Left renal pelvis (tissue), 4 donors: ENCODE results near the gene MMAA. TPM values are rescaled to one million over a fixed set of nuclear protein-coding genes. Genes with fewer than 3 reads are reported as not detected.
"Not testable (repeated sequence)": the region's sequence is repeated elsewhere in the genome, so short reads cannot be mapped to it uniquely, and the experiment has no call there.

Experiments
- DNase-seq, 4 donors: peaks; one replicate each; pipeline ENCODE4 v3.0.0-alpha.2; 2013; ENCODE audit warnings: low read depth in 4 of 4, low spot score in 3 of 4
- polyA plus RNA-seq, 4 donors: library from polyadenylated mRNA; unstranded; fragments of 120-200 nt; gene quantifications; one replicate each; pipeline ENCODE4 v1.2.1, GENCODE V29; 2013; ENCODE audit not compliant: insufficient read length in 4 of 4

MMAA gene
- polyA plus RNA-seq = 10 to 100 TPM in 3 of 4 donors, 1 to 10 TPM in 1; 7.7 to 14.3 (median 13.3) TPM

GRCh38 chr4:145618932-145619638 lies at the start of gene MMAA:
Gene MMAA (plus strand): TSS chr4:145619385. CDS start chr4:145639140, 19,755 bp downstream.
- DNase-seq = peak; percentile 83 to 87 (median 85)

- DNase-seq = not testable (repeated sequence)
Measured at GRCh38 chr4:145574546-145574945, 44.6 kb upstream of the MMAA start.

GRCh38 chr4:145580906-145581305 lies 38.3 kb upstream of the MMAA start:
- no peak for DNase-seq

DNA sequence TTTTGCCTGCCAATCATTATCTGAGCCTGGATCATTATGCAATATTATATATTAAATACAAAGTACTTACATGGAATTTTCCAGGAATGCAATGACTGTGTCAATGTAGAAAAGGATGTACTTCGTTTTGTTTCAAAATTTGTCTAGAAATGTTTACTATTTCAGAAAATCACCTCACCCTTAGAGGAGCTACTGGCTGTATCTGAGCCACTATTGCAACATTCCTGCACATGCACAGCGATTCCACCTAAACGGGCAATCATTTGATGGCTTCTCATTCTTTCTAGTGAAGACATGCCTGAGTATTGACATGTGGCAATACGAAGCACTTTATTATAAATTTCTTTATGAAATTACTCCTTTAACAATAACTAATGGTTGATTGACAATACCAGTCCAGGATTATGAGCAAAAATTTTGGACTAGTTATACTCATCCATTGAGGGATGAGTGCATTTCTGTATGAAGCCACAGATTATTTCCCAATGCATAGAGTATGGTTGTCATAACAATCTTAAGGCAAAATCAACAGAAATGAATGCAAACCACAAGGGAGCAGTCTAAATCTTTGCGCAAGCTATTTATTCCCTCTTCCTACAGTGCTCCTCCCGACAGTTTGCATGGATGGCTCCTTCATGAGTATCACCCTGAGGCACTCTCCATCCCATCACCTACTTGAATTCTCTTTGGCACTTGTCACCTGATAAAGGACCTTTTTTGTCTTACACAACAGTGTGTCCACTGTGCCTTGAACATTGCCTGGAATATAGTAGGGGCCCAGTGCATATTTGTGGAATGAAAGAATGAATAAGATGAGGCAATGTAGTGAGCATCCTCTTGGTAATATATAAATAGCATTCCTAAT lies 35.8 kb upstream of the MMAA start:
- no peak for DNase-seq

DNA sequence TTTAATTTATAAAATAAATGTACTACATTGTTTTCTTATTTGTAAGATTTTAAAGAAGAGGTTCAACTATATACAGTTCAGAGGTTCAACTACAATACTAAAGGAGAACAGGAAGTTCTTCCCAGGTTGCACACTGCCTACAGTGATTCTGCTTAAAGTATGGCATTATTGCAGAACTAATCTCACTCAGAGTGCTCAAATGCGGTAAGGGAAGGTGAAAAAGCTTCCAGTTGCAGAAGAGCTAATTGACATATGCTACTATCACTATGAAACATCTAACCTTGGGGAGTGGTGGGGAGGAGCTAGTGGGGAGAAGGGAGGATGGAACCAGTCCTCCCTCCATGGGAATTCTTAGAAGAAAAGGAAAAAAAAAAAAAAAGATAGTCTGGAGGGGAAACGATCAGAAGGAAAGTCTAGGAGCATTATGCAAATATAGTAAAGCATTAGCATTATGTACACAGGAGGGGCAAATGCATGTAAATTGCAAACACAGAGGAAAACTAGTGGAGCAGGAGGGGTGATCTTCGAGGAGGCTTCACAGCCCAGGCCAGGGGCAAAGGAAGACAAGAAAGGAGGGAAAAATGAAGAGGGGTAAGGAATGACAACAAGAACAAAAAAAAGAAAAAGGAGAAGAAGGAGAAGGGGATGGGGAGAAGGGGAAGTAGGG lies 32.0 kb upstream of the MMAA start:
- no peak for DNase-seq

DNA sequence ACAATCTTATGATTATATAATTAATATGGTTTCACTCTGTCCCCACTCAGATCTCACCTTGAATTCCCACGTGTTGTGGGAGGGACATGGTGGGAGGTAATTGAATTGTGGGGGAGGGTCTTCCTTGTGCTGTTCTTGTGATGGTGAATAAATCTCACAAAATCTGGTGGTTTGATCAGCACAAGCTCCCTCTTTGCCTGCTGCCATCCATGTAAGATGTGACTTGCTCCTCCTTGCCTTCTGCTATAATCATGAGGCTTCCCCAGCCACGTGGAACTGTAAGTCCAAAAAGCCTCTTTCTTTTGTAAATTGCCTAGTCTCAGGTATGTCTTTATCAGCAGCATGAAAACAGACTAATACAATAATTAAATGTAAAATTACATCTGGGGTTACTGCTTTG lies 29.8 kb upstream of the MMAA start:
- DNase-seq = not testable (repeated sequence)

- DNase-seq = no peak
Measured at GRCh38 chr4:145589916-145590702, 29.1 kb upstream of the MMAA start.

DNA sequence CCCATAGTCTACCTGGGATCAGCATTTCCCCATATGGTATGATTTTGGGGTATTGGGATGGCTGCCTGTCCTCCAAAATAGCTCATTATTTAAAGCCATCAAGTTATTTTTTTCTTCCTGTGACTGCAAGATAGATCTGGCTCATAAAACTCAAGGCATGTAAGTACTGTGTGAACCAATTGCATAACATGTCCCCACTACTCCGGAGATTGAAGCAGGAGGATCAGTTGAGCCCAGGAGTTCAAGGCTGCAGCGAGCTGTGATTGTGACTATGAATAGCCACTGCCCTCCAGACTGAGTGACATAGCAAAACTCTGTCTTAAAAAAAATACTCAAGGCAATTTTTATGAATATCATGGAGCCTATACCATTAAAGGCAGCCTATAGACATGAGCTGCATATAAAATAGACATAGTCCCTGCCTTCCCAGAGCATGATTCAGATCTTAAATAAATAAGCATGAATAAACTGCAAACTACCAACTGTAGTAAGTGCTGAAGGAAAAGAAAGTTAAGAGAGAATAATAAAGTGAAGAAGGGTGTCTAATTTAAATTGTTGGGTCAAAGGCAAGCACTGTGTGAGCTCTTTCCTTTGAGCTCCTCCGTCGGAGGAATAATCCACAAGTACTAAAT lies 16.9 kb upstream of the MMAA start:
- DNase-seq = no peak

DNA sequence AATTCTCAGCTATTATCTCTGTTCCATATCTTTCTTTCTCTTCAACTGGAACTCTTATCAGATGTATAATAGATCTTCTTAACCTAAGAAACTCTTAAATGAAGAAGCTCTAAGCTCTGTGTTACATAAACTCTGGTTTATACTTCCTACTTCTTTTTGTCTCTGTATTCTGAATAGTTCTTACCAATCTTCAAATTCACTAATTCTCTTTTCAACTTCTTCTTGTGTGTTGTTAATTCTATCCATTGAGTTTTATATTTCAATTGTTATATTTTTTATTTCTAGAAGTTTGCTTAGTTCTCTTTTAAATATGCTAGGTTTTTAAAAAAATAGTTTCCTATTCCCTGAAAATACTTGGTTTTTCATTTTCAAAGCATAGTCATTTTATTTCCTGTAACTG lies 13.2 kb upstream of the MMAA start:
- no peak for DNase-seq

DNA sequence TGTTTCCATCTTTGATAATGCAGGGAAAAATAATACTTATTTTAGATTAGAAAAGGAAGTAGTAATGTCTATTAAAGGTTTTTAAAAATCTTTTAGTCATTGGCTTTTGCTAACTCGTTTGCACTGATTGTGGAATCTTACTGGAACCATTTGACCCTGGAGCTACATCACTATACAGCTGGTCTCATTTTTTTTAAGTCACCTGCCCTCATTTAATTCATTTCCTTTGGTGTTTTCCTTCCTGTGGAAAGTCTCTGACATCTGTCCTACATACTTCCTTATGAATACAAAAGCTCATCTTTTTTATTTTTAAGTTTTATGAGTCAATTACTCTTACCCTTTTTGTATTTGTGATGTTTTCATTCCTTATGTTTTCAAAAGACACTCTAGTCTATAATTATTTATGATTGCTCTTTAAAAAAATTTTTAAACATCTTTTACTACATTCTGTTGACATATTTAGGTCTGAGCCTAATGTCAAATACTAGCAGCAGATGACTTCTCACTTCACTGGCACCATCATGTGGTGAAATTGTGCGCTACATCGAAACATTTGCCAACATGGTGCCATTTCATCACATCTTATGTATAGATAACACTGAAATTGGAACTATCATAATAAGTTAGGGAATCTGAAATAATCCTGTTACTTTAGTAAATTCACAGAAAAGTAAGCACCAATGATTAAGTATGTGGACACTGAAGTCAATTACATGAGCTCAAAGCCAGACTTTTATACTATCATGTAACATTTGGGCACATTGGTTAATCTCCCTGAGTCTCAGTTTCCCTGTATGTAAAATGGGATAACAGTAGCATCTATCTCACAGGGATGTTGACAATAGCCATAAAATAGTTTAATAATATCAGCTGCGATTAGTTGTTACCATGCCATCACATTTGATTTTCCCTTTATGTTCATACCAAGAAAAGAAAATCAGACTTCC lies 9.4 kb upstream of the MMAA start:
- DNase-seq = peak in 3 of 4 donors; percentile 48 to 54 (median 54)

DNA sequence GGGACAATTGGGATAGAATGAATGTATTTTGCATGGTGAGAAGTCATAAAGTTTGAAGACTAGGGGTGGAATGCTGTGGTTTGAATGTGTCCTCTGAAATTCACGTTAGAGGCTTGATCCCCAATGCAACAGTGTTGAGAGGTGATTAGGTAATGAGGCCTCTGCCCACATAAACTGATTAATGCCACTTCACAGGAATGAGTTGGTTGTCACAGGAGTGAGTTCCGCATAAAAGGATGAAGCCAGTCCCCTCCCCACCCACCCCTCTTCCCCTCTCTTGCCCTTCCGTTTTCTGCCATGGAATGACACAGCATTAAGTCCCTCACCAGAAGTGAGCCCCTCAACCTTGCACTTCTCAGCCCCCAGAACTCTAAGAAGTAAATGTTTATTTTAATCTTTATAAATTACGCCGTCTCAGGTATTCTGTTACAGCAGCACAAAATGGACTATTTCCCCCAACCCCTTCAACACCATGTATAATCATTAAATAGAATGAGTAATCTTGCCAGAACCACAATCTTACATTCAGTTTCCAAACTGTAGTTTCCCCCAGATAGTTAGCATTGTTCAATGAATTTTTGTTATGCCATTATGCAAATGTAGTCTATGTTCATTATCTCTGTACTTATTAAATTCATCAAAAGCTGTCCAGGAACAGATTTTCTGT lies 5.5 kb upstream of the MMAA start:
- no peak for DNase-seq

- no peak for DNase-seq
Measured at GRCh38 chr4:145614233-145614610, 5.0 kb upstream of the MMAA start.

DNA sequence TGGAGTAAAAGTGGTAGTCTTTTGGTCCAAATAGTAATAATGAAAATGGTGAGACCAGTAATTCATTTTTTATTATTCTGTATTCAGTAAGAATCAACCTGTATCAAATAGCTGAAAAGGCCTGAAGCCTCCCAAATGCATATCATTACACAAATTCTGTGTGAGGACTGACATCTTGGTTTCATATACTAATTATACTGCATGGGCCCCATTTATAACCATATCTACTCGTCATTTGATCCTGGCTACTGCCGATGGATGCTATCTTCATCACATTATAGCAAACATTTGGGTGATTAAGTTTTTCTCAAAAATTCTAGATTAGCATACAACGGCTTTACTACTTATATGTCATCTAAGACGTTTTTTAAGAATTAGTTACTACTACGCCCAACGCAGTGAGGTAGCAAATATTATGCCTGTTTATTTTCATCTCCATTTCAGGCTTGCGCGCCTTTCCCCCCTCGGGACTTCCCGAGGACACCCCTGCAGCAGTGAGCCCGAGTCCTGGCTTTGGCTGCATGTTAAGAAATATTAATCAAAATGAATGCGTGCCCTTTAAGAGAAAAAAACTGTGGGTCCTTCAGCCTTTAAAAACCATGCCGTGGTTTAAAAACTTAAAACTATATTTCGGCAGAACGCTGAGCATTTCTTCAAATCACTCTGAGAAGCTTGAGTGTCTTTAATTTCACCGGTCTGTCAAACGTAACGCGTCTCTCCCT lies 814 bp upstream of the MMAA start:
- no peak for DNase-seq

- peak; percentile 52 to 73 (median 64) for DNase-seq
Measured at GRCh38 chr4:145619639-145619996, 433 bp downstream of the MMAA start.

DNA sequence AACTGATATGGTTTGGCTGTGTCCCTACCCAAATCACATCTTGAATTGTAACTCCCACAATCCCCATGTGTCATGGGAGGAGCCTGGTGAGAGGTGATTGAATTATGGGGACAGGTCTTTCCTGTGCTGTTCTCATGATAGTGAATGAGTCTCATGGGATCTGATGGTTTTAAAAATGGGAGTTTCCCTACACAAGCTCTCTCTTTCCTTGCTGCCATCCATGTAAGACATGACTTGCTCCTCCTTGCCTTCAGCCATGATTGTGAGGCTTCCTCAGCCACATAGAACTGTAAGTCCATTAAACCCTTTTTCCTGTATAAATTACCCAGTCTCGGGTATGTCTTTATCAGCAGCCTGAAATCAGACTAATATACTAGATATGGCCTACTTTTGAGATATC lies 2.9 kb downstream of the MMAA start:
- not testable (repeated sequence) for DNase-seq

GRCh38 chr4:145623831-145624230 lies 4.6 kb downstream of the MMAA start:
- DNase-seq = no peak

DNA sequence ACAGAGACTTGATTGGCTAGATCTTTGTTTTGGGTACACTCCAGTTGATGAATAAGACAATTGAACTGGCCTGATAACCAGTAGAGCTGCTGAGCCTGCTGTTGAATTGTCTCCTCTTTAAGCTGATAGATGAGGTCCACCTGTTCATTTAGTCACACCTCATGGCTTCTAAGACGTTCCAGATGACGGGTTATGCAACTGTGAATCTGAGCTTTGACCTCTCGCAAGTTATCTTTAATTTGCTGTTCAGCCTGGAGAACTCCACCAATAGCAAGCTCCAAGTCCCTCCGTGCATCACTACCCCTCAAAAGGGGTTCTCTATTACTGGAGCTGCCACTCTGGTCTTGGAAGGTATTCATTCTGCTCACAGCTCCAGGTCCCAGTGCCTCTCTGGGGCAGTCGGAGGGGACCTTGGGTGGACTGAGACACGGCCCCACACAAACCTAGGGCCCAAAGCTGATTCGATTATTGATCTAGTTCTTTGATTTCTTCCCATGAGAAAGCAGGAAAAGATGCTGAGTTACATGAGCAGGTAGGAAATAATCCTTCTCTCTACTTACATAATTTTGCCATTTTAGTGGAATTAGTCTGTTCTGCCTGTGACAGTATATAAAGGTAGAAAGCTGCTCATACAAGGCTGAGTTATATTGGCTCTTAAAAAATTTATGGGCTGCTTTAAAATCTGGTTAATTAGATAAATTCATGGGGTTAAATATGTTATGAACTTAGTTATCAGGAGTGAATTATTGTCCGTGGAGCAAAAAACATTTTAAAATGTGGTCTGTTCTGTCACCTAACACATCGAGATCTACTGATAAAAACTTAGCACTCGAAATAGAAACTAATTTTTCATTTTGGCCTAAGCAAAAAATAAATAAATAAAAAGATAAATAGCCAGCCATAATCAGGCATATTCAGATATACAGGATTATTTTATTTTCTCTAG lies 6.8 kb downstream of the MMAA start:
- no peak for DNase-seq
